Measurements from ENCODE around the gene ARMH1.

Gene ARMH1

DNA sequence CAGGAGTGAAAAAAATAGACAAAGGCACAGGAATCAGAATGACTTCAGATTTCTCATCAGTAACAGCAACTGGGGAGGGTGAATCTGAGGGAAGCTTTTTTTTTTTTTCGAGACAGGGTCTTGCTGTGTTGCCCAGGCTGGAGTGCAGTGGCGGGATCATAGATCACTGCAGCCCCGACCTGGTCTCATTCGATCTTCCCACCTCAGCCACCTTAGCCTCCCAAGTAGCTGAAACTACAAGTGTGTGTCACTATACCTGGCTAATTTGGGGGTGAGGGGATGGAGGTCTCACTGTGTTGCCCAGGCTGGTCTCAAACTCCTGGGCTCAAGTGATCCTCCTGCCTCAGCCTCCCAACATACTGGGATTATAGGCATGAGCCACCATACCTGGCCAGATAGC lies 10.7 kb downstream of the ARMH1 start:
- H3K27ac ChIP-seq: no peak overlapping the region
- H3K36me3 ChIP-seq: no peaks in the 10 kb centered on the region
- peaks cover 0 to 2% of the 10 kb centered on the region in 2 donors for H3K27me3 ChIP-seq
- intact Hi-C loops (cut with DNase I; ENCODE audit: low total_unique reads): no loop called here
- no peak for DNase-seq
- TF ChIP-seq, protein P1, sequence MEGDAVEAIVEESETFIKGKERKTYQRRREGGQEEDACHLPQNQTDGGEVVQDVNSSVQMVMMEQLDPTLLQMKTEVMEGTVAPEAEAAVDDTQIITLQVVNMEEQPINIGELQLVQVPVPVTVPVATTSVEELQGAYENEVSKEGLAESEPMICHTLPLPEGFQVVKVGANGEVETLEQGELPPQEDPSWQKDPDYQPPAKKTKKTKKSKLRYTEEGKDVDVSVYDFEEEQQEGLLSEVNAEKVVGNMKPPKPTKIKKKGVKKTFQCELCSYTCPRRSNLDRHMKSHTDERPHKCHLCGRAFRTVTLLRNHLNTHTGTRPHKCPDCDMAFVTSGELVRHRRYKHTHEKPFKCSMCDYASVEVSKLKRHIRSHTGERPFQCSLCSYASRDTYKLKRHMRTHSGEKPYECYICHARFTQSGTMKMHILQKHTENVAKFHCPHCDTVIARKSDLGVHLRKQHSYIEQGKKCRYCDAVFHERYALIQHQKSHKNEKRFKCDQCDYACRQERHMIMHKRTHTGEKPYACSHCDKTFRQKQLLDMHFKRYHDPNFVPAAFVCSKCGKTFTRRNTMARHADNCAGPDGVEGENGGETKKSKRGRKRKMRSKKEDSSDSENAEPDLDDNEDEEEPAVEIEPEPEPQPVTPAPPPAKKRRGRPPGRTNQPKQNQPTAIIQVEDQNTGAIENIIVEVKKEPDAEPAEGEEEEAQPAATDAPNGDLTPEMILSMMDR (IDR thresholded peaks at IDR 0.05): no peak
- no peaks in the 10 kb centered on the region for H3K9me3 ChIP-seq
- no peak overlapping the region for H3K4me3 ChIP-seq
- H3K4me1 ChIP-seq: no peaks in the 10 kb centered on the region

DNA sequence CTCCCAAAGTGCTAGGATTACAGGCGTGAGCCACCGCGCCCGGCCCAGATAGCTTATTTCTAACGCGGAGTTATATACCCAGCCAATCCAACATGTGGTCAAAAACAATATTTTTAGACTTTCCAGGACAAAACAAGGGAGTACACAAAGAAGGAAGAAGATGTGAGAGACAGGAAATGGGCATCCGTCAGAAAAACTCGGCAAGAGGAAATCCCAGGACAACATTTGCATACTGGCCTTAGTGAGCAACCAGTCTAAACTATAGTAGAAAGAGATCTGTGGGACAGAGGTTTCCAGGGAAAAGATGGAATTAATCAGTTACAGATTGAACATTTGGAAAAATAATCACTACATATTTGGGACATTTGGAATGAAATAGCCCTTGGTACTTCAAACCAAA lies 11.4 kb downstream of the ARMH1 start:
- no peak overlapping the region for H3K27ac ChIP-seq
- intact Hi-C loops (cut with DNase I; ENCODE audit: low total_unique reads): no loop called here
- DNase-seq: no peak
- no peaks in the 10 kb centered on the region for H3K9me3 ChIP-seq
- no peaks in the 10 kb centered on the region for H3K4me1 ChIP-seq
- H3K27me3 ChIP-seq: peaks cover 0 to 2% of the 10 kb centered on the region in 2 donors
- TF ChIP-seq, protein P1 (IDR thresholded peaks at IDR 0.05): no peak
- no peaks in the 10 kb centered on the region for H3K36me3 ChIP-seq
- H3K4me3 ChIP-seq: no peak overlapping the region

DNA sequence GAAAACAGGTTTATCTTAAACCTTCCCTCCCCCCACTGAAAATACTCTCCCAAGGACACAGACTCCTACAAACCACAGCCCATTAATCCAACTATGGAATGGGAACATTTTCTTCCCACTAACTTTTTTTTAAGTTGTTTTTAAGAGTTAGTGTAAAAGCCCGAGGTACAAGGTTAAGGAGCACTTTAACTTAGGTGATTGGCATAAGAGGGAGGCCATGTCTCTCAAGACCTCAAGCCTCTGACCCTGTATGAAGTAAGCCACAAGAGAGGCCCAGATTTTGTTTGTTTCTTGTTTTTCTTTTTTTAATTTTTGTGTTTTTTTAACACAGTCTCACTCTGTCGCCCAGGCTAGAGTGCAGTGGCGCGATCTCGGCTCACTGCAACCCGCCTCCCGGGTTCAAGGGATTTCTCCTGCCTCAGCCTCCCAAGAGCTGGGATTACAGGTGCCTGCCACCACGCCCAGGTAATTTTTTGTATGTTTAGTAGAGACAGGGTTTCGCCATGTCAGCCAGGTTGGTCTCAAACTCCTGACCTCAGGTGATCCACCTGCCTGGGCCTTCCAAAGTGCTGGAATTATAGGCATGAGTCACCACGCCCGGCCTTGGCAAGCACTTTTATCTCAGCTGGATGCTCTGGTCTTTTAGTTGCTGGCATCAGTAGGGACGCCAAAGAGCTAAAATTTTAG lies 14.4 kb downstream of the ARMH1 start:
- no peak overlapping the region for H3K27ac ChIP-seq
- intact Hi-C loops (cut with DNase I; ENCODE audit: low total_unique reads): no loop called here
- no peak overlapping the region for H3K4me3 ChIP-seq
- H3K36me3 ChIP-seq: no peaks in the 10 kb centered on the region
- H3K9me3 ChIP-seq: no peaks in the 10 kb centered on the region
- peaks cover 0 to 2% of the 10 kb centered on the region in 2 donors for H3K27me3 ChIP-seq
- no peak for DNase-seq
- TF ChIP-seq, protein P1 (IDR thresholded peaks at IDR 0.05): no peak
- H3K4me1 ChIP-seq: no peaks in the 10 kb centered on the region

DNA sequence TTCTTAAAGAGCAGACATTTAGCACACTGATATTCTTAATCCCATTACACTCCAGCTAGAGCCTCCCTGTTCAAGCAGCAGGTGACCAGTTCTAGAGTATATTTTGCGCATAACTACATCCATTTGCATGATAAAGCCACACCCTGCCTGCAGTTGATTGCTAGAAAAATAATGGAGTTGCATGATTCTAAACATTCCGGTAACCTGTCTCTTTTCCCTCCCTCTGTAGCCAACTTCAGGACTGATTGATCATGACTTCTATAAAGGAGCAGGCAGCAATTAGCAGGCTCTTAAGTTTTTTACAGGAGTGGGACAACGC lies 14.9 kb downstream of the ARMH1 start:
- H3K27ac ChIP-seq: no peak overlapping the region
- H3K9me3 ChIP-seq: no peaks in the 10 kb centered on the region
- H3K27me3 ChIP-seq: peaks cover 0 to 2% of the 10 kb centered on the region in 2 donors
- H3K36me3 ChIP-seq: no peaks in the 10 kb centered on the region
- no peak overlapping the region for H3K4me3 ChIP-seq
- TF ChIP-seq, protein P1 (IDR thresholded peaks at IDR 0.05): no peak
- no peaks in the 10 kb centered on the region for H3K4me1 ChIP-seq
- intact Hi-C loops (cut with DNase I; ENCODE audit: low total_unique reads): no loop called here
- no peak for DNase-seq

DNA sequence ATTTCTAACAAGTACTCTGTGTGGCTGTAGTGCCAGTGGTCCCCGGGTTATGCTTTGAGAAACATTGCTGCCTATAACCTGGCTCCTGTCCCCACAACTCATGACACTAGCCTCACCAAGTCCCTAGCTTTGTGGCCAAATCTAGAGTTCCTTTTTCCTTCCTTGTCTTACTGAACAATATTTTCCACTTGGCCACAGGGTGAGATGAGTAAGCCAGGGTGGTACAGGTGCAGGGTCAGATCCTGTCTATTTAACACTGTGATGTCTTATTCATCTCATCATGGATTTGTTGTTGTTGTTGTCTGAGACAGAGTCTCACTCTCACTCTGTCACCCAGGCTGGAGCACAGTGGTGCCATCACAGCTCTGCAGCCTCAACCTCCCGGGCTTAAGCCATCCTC lies 18.6 kb downstream of the ARMH1 start:
- Histone ChIP-seq H3K27me3 (peaks cover 0 to 2% of the 10 kb centered on the region in 2 donors), H3K36me3 (no peaks in the 10 kb centered on the region), H3K27ac (no peak overlapping the region), H3K4me1 (no peaks in the 10 kb centered on the region), H3K9me3 (no peaks in the 10 kb centered on the region), H3K4me3 (no peak overlapping the region)
- no peak for DNase-seq
- intact Hi-C loops (cut with DNase I; ENCODE audit: low total_unique reads): no loop called here
- TF ChIP-seq, protein P1 (IDR thresholded peaks at IDR 0.05): no peak

DNA sequence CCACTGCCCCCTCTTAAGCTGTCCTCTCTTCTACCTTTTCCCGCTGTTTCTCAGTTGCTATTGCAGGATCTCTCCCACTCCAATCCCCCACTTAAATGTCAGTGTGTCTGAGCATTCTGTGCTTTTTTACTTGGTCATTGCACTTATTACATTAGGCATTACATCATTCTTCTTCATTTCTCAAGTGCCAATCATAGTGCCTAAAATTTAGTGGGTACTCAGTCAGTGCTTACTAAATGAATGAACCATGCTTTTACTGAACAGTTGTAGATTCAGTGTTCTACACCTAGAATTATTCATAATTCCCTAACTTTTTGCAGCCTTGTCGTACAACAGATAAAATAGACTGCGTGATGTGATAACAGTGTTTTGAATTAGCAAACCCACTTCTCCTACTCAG lies 19.4 kb downstream of the ARMH1 start:
- Histone ChIP-seq H3K4me3 (no peak overlapping the region), H3K27me3 (peaks cover 0 to 2% of the 10 kb centered on the region in 2 donors), H3K4me1 (no peaks in the 10 kb centered on the region), H3K27ac (no peak overlapping the region), H3K9me3 (no peaks in the 10 kb centered on the region), H3K36me3 (no peaks in the 10 kb centered on the region)
- no peak for DNase-seq
- intact Hi-C loops (cut with DNase I; ENCODE audit: low total_unique reads): no loop called here
- TF ChIP-seq, protein P1 (IDR thresholded peaks at IDR 0.05): no peak
